Muscle layer of colon (tissue), 2 donors: ENCODE data around the gene IDH3B.
A peak's percentile ranks its signal among the peaks of the same experiment; 100 is the strongest.
"Not testable (repeated sequence)": the region's sequence is repeated elsewhere in the genome, so short reads cannot be mapped to it uniquely, and the experiment has no call there.

Experiments
- H3K27ac ChIP-seq: one replicate; pipeline ENCODE4 v1.7.0; 2013; ENCODE audit warnings: low read depth, mild to moderate bottlenecking, low read length, moderate library complexity
- H3K27me3 ChIP-seq, 2 donors: one replicate each; pipeline ENCODE4 v1.7.0; 2013; ENCODE audit warnings: low read length in 2 of 2, mild to moderate bottlenecking in 2 of 2; ENCODE audit not compliant: insufficient read depth in 2 of 2, control insufficient read depth in 1 of 2
- H3K36me3 ChIP-seq: one replicate; pipeline ENCODE4 v1.7.0; 2013; ENCODE audit warnings: mild to moderate bottlenecking, low read length; ENCODE audit not compliant: insufficient read depth
- H3K4me1 ChIP-seq: one replicate; pipeline ENCODE4 v1.7.0; 2013; ENCODE audit warnings: mild to moderate bottlenecking, low read length; ENCODE audit not compliant: insufficient read depth
- H3K4me3 ChIP-seq, 2 donors: one replicate each; pipeline ENCODE4 v1.7.0; 2013; ENCODE audit warnings: low read length in 2 of 2, low read depth in 1 of 2, mild to moderate bottlenecking in 1 of 2, moderate library complexity in 1 of 2
- H3K9ac ChIP-seq: one replicate; pipeline ENCODE4 v1.7.0; 2013; ENCODE audit warnings: low read length
- H3K9me3 ChIP-seq: one replicate; pipeline ENCODE4 v1.7.0; 2013; ENCODE audit warnings: mild to moderate bottlenecking, low read length
- donor health status: abdominal sarcoma.
- donor health status: Adenocarcinoma of cecum.

IDH3B gene

GRCh38 chr20:2693286-2694007, 29.4 kb upstream of the IDH3B start:
- H3K4me1 ChIP-seq: peaks cover 6% of the 10 kb centered on the region
- no peaks in the 10 kb centered on the region for H3K9me3 ChIP-seq
- peak overlapping the region; percentile 27 to 47 for H3K4me3 ChIP-seq
- no peak overlapping the region for H3K27ac ChIP-seq
- peaks cover 0 to 3% of the 10 kb centered on the region in 2 donors for H3K27me3 ChIP-seq
- no peak overlapping the region for H3K9ac ChIP-seq
- H3K36me3 ChIP-seq: no peaks in the 10 kb centered on the region

GRCh38 chr20:2692886-2693285, 28.9 kb upstream of the IDH3B start:
- no peaks in the 10 kb centered on the region for H3K9me3 ChIP-seq
- H3K4me3 ChIP-seq: no peak overlapping the region
- no peak overlapping the region for H3K27ac ChIP-seq
- H3K36me3 ChIP-seq: no peaks in the 10 kb centered on the region
- H3K27me3 ChIP-seq: peaks cover 0 to 3% of the 10 kb centered on the region in 2 donors
- H3K9ac ChIP-seq: no peak overlapping the region
- H3K4me1 ChIP-seq: peaks cover 6% of the 10 kb centered on the region

DNA sequence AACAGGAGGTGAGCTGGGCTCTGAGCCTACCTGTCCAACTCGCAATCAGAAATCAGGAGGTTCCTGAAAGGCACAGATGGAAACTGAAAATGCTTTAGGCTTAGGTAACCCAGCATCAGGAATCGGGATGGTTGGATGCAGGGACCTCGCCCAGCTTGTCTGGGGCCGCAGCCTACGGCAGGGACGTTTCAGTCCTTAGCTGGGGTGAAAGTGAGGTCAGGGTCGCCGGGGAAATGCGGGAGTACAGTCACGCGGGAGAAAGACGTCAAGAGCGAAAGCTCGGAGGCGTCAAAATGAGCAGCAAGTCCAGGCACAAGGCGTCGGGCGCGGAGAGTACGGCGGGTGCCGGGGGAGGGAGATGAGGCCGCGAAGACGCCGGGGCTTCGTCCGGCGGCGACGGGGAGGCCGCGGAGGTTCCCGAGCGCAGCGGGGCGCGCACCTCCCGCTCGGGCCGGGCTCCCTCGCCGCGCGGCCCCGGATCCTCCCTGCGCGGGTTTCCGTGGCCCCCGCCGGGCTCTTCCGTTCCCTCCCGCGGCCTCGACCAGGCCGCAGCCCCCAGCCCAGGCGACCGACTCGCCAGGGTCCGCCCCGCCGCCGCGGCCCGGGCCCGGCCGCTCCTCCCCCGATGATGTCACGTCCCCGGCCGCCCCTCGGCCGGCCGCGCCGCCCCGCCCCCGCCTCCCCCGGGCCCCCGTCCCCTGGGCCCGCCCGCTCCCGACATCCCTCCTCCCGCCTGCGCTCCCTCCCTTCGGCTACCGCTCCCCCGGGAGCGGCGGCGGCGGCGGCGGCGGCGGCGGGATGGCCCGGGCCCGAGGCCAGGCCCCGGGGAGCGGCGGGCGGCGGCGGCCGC, 28.2 kb upstream of the IDH3B start, which contains the start of gene EBF4:
Gene EBF4, plus strand, starts transcription at position 745 of the 850 bp plus-strand sequence. CDS start 866 bp downstream, outside the sequence.
- Histone ChIP-seq H3K9ac (peak within 1 kb of the TSS; percentile 54), H3K36me3 (no peaks in the 10 kb centered on the region), H3K27me3 (peaks cover 0 to 3% of the 10 kb centered on the region in 2 donors), H3K27ac (peak within 1 kb of the TSS; percentile 65), H3K4me3 (peak within 1 kb of the TSS; percentile 47 to 54), H3K9me3 (no peaks in the 10 kb centered on the region), H3K4me1 (peaks cover 6% of the 10 kb centered on the region)

DNA sequence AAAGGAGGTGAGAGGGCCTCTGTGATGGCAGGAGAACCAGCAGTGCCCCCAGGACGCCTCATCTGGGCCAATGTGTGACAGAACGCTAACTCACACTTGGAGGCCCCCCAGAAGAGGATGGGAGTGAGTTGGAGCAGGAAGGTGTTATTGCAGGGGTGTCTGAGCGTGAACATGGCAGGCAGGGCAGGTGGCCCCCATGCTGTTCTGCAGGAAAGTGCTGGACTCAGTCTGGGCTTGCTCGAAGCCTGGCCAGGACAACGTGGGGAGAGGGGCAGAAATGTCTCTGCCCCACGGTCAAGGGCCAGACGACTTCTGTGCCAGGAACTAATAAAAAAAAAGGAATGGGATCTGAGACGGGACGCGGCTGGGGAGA, 27.6 kb upstream of the IDH3B start:
- Histone ChIP-seq H3K9ac (peak overlapping the region; percentile 54), H3K36me3 (no peaks in the 10 kb centered on the region), H3K4me1 (peaks cover 6% of the 10 kb centered on the region), H3K27ac (peak overlapping the region; percentile 65), H3K4me3 (peak overlapping the region in 1 of 2 donors; percentile 54), H3K27me3 (peaks cover 0 to 3% of the 10 kb centered on the region in 2 donors), H3K9me3 (no peaks in the 10 kb centered on the region)

GRCh38 chr20:2691127-2691526, 27.1 kb upstream of the IDH3B start:
- H3K9ac ChIP-seq: no peak overlapping the region
- no peaks in the 10 kb centered on the region for H3K9me3 ChIP-seq
- peaks cover 0 to 3% of the 10 kb centered on the region in 2 donors for H3K27me3 ChIP-seq
- no peaks in the 10 kb centered on the region for H3K36me3 ChIP-seq
- no peak overlapping the region for H3K4me3 ChIP-seq
- no peak overlapping the region for H3K27ac ChIP-seq
- H3K4me1 ChIP-seq: peaks cover 6% of the 10 kb centered on the region

DNA sequence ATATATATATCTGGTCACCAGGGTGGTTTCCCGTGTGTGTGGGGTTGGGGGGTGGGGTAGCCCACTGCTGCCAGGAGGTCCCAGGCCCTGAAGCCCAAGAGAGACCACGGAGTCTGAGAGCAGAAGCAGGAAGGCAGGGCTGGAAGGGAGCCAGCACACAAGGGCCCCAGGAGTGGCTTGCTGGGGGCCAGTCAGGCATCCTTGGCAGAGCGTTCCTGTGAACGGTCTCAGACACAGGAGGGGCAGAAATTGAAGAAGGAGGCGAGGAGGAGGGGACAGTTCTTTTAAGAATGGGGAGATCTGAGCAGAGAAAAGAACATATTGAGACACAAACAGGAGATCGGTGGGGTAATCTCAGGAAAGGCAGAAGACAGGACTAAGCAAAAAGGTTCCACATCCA, 26.7 kb upstream of the IDH3B start:
- Histone ChIP-seq H3K9ac (no peak overlapping the region), H3K27ac (no peak overlapping the region), H3K4me1 (peaks cover 6% of the 10 kb centered on the region), H3K4me3 (no peak overlapping the region), H3K9me3 (no peaks in the 10 kb centered on the region), H3K27me3 (peaks cover 0 to 3% of the 10 kb centered on the region in 2 donors), H3K36me3 (no peaks in the 10 kb centered on the region)

DNA sequence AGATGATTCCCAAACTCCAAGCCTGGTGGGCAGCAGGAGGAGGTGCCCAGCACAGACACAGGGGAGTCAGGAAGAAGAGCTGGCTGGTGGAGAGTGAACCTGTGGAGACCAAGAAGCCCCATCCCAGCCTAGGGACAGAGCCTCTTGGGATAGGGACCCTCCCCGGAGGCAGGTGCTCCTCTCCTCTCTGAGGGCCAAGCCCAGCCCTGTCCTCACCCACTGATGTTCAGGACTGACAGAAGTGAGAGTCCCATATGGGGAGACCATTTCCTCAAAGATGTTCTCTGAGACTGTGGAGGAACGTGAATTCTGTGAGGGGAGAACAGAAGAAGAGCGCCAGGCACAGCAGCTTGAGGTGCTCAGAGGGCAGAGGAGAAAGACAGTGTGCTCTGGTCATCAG, 26.2 kb upstream of the IDH3B start:
- H3K9me3 ChIP-seq: no peaks in the 10 kb centered on the region
- H3K27ac ChIP-seq: no peak overlapping the region
- no peak overlapping the region for H3K9ac ChIP-seq
- no peak overlapping the region for H3K4me3 ChIP-seq
- peaks cover 0 to 3% of the 10 kb centered on the region in 2 donors for H3K27me3 ChIP-seq
- no peaks in the 10 kb centered on the region for H3K36me3 ChIP-seq
- H3K4me1 ChIP-seq: peaks cover 6% of the 10 kb centered on the region

DNA sequence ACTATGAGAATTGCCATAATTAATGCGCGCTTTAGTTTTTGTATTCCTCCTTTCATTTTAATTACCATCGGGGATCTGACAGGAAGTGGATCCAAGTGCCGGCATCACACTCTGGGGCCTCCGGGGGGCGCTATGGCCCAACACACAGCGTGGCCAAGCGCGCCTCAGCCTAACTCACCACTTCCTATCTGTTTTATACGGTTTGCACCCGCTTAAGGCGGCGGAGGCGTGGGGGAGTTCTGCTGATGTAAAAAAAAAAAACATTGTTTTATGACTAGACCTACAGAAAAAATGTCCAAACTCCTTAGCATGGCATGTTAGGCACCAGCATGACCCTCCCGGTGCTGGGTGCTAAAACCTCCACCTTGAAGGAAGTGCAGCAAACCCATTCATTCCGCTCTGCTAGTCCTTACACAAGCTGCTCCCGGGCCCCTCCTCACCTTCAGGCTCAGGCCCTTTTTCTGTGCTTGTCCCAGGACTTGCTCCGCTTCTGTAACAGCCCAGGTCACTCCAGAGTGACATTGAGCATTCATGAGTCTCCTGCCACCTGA, 24.1 kb upstream of the IDH3B start:
- Histone ChIP-seq H3K27me3 (no peaks in the 10 kb centered on the region), H3K4me3 (no peak overlapping the region), H3K36me3 (no peaks in the 10 kb centered on the region), H3K9ac (no peak overlapping the region), H3K9me3 (no peaks in the 10 kb centered on the region), H3K27ac (no peak overlapping the region), H3K4me1 (peaks cover 6% of the 10 kb centered on the region)

DNA sequence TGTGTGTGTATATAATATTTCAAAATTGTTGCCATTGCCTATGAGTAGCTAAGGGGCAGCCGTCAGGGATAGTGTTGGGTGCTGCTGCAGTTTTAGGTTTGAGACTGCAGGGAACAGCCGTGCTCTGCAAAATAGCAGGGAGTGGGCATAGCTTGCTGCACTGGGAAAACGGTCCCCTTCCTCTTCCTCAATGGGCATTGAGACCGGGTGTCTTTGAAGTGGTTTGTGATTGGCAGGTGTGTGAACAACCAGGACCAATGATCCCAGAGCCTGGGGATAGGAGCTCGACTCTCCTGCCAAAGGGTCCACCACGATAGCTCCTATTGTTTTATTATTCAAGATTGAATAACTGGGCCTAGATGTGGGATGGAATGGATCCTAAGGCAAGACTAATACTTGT, 23.5 kb upstream of the IDH3B start:
- Histone ChIP-seq H3K4me1 (peaks cover 6% of the 10 kb centered on the region), H3K27me3 (no peaks in the 10 kb centered on the region), H3K9ac (no peak overlapping the region), H3K4me3 (no peak overlapping the region), H3K9me3 (no peaks in the 10 kb centered on the region), H3K36me3 (no peaks in the 10 kb centered on the region), H3K27ac (no peak overlapping the region)

DNA sequence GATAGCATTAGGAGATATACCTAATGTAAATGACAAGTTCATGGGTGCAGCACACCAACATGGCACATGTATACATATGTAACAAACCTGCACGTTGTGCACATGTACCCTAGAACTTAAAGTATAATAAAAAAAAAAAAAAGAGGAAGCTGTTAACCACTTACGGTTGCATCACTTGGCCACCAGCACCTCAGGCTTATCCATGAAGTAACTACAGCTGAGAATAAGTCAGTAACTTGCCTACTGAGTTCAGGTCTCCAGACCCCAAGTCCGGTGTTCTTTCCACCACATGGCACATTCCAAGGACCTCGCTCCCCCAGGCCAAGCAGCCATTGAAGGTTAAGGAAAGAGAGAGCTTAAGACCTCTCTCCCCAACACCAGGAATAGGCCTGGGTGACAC, 20.8 kb upstream of the IDH3B start:
- H3K36me3 ChIP-seq, H3K27ac ChIP-seq, H3K9ac ChIP-seq, H3K4me3 ChIP-seq, H3K9me3 ChIP-seq, H3K27me3 ChIP-seq, H3K4me1 ChIP-seq: not testable (repeated sequence)

GRCh38 chr20:2682040-2682439, 18.0 kb upstream of the IDH3B start:
- not testable (repeated sequence) for H3K4me1 ChIP-seq, H3K27ac ChIP-seq, H3K9ac ChIP-seq, H3K4me3 ChIP-seq, H3K27me3 ChIP-seq, H3K36me3 ChIP-seq, H3K9me3 ChIP-seq
